SK-N-SH (cell line): ENCODE measurements around the gene PRR9. TPM values are rescaled to one million over a fixed set of nuclear protein-coding genes. Genes with fewer than 3 reads are reported as not detected.

Source experiments
- CTCF ChIA-PET: fragments of 300-600, 350-600 bp; formaldehyde crosslinking; extraction: SDS; loops from one replicate; lab custom pipeline; 2021; lab: Yijun Ruan, JAX
- POLR2A ChIA-PET: fragments of 350-600 bp; sonication (Branson Sonifier 250); formaldehyde crosslinking; extraction: SDS; loops from one replicate; lab custom pipeline; 2020; ENCODE audit warnings: antibody characterized with exemption, inconsistent platforms; lab: Yijun Ruan, JAX
- DNase-seq: peaks from one replicate; pipeline ENCODE4 v3.0.0; 2012
- H2AFZ ChIP-seq: fragments of 200-600 bp; sonication (generic); 2 replicates; pipeline ENCODE4 v1.8.1; 2016; ENCODE audit warnings: antibody characterized with exemption, mild to moderate bottlenecking, low read depth
- H3F3A ChIP-seq: fragments of 200-600 bp; sonication (generic); replicated peaks from 2 replicates; pipeline ENCODE3; 2016; ENCODE audit warnings: antibody characterized with exemption, mild to moderate bottlenecking; ENCODE audit not compliant: insufficient read depth
- H3K27ac ChIP-seq, 2 experiments: fragments of 200-500 bp in 1 of 2; fragments of 200-600 bp in 1 of 2; sonication (Bioruptor generic) in 1 of 2; sonication (generic), shearing (Covaris generic) in 1 of 2; 2 replicates each; pipeline versions ENCODE4 v1.5.1 to v1.6.1; 2014 to 2016; ENCODE audit warnings: low read depth in 2 of 2, inconsistent platforms in 1 of 2, low read length in 1 of 2, mild to moderate bottlenecking in 1 of 2, mixed read lengths in 1 of 2
- H3K27me3 ChIP-seq: fragments of 200-600 bp; sonication (generic), shearing (Covaris generic); 2 replicates; pipeline ENCODE4 v1.6.1; 2016; ENCODE audit warnings: mixed run types; ENCODE audit not compliant: insufficient read depth
- H3K36me3 ChIP-seq, 2 experiments: fragments of 200-500 bp in 1 of 2; fragments of 200-600 bp in 1 of 2; sonication (Bioruptor generic) in 1 of 2; sonication (generic) in 1 of 2; replicated peaks in 1 of 2; 2 replicates each; pipeline versions ENCODE3 to v1.5.1; 2014 to 2016; ENCODE audit warnings: low read length in 1 of 2, mild to moderate bottlenecking in 1 of 2; ENCODE audit not compliant: insufficient read depth in 2 of 2, control insufficient read depth in 1 of 2
- H3K4me1 ChIP-seq, 2 experiments: fragments of 200-500 bp in 1 of 2; fragments of 200-600 bp in 1 of 2; sonication (Bioruptor generic) in 1 of 2; sonication (generic), shearing (Covaris generic) in 1 of 2; 2 replicates each; pipeline versions ENCODE4 v1.5.1 to v1.6.1; 2014 to 2016; ENCODE audit warnings: low read depth in 1 of 2, low read length in 1 of 2, mixed run types in 1 of 2; ENCODE audit not compliant: insufficient read depth in 2 of 2, control insufficient read depth in 1 of 2
- H3K4me2 ChIP-seq: fragments of 200-600 bp; sonication (generic), shearing (Covaris generic); 2 replicates; pipeline ENCODE4 v1.6.1; 2017; ENCODE audit warnings: mixed run types
- H3K4me3 ChIP-seq, 2 experiments: fragments of 200-500 bp in 1 of 2; fragments of 200-600 bp in 1 of 2; sonication (Bioruptor generic) in 1 of 2; sonication (generic), shearing (Covaris generic) in 1 of 2; 2 replicates each; pipeline versions ENCODE4 v1.5.1 to v1.8.1; 2014 to 2016; ENCODE audit warnings: low read depth in 2 of 2, inconsistent platforms in 1 of 2, low read length in 1 of 2, mild to moderate bottlenecking in 1 of 2, mixed read lengths in 1 of 2, moderate library complexity in 1 of 2
- H3K79me2 ChIP-seq: fragments of 200-600 bp; sonication (generic); 2 replicates; pipeline ENCODE4 v1.8.1; 2017; ENCODE audit warnings: mild to moderate bottlenecking; ENCODE audit not compliant: insufficient read depth
- H3K9ac ChIP-seq: fragments of 200-600 bp; sonication (generic); 2 replicates; pipeline ENCODE4 v1.6.1; 2017; ENCODE audit warnings: mixed run types
- H3K9me2 ChIP-seq: fragments of 200-600 bp; sonication (generic); 2 replicates; pipeline ENCODE4 v1.6.1; 2017; ENCODE audit warnings: mixed run types
- H3K9me3 ChIP-seq: fragments of 200-600 bp; sonication (generic); 2 replicates; pipeline ENCODE4 v1.6.1; 2017; ENCODE audit warnings: mixed run types, mild to moderate bottlenecking, moderate library complexity
- H4K20me1 ChIP-seq: fragments of 200-600 bp; sonication (generic); 2 replicates; pipeline ENCODE4 v1.6.1; 2017; ENCODE audit warnings: mild to moderate bottlenecking, mixed run types; ENCODE audit not compliant: insufficient read depth
- CTCF ChIP-seq: fragments of 200-600 bp; sonication (generic); IDR thresholded peaks from 2 replicates; pipeline ENCODE4 v1.6.1; 2017; ENCODE audit warnings: antibody characterized with exemption, mild to moderate bottlenecking, moderate library complexity
- EP300 ChIP-seq, 2 experiments: IDR thresholded peaks; 2 replicates each; pipeline versions ENCODE4 v1.4.0 to v1.6.1; 2012; ENCODE audit warnings: borderline replicate concordance in 1 of 2, low read depth in 1 of 2, low read length in 1 of 2
- FOSL2 ChIP-seq: IDR thresholded peaks from 2 replicates; pipeline ENCODE4 v1.4.0; 2012; ENCODE audit warnings: low read depth, mild to moderate bottlenecking, moderate library complexity, borderline replicate concordance
- GATA2 ChIP-seq: sonication (generic); formaldehyde crosslinking; IDR thresholded peaks from 2 replicates; pipeline ENCODE4 v1.5.0; 2020; ENCODE audit warnings: mild to moderate bottlenecking, missing genetic modification reagents
- MEF2A ChIP-seq: IDR thresholded peaks from 2 replicates; pipeline ENCODE4 v1.4.0; 2012; ENCODE audit warnings: low read depth, borderline replicate concordance
- MXI1 ChIP-seq: IDR thresholded peaks from 2 replicates; pipeline ENCODE4 v1.6.1; 2012; ENCODE audit warnings: mild to moderate bottlenecking, low read depth, low read length, improper control_type of control experiment
- PBX3 ChIP-seq: IDR thresholded peaks from 2 replicates; pipeline ENCODE4; 2012
- REST ChIP-seq: IDR thresholded peaks from 2 replicates; pipeline ENCODE4 v1.6.1; 2012; ENCODE audit warnings: mild to moderate bottlenecking, low read depth, low read length, moderate library complexity
- RFX5 ChIP-seq: IDR thresholded peaks from 2 replicates; pipeline ENCODE4 v1.6.1; 2012; ENCODE audit warnings: mild to moderate bottlenecking, improper control_type of control experiment, low read length
- USF1 ChIP-seq: IDR thresholded peaks from 2 replicates; pipeline ENCODE4 v1.4.0; 2012; ENCODE audit warnings: low read depth, borderline replicate concordance
- WGBS: methylation state at CpG from one replicate; pipeline ENCODE4 v1.1.6; 2017; ENCODE audit warnings: low lambda C conversion rate; 5-methylcytosine and 5-hydroxymethylcytosine counted together
- polyA plus RNA-seq, 3 experiments: library from polyadenylated mRNA; depleted of rRNA; stranded (reverse); fragments of >200 nt; gene quantifications; 2 replicates each; pipeline ENCODE4 v1.2.3, GENCODE V29; 2012

Gene PRR9
- polyA plus RNA-seq, 1 of the 3 experiments (the other 2 are of a cell fraction): not detected

GRCh38 chr1:153192697-153193096, 24.7 kb upstream of the PRR9 start:
- TF ChIP-seq CTCF (peak; percentile 33), REST (no peak), MXI1 (no peak), EP300 (IDR thresholded peaks at IDR 0.05; ENCODE audit: borderline replicate concordance in 1 of 2, low read depth in 1 of 2, low read length in 1 of 2) (no peak), RFX5 (no peak), USF1 (no peak), FOSL2 (no peak), GATA2 (CRISPR knock-in tag) (no peak), MEF2A (no peak), PBX3 (0 out of 2 replicates have a peak, but pooled peaks have one; percentile 32)
- H3K4me1 ChIP-seq: no peaks in the 10 kb centered on the region
- ChIA-PET CTCF (interaction anchor here (0.6 to 2.0 kb wide), 6 partner anchors 35 to 412 kb away, joined by 3 to 5 read pairs (median 4); partner anchors contain the start of gene SMCP), POLR2A (no interaction called here)
- no peaks in the 10 kb centered on the region for H4K20me1 ChIP-seq
- WGBS: 2% methylated on average over 3 of the region's 3 CpGs
- no peak for DNase-seq
- H3K4me3 ChIP-seq: no peak overlapping the region
- no peaks in the 10 kb centered on the region for H3K9me3 ChIP-seq
- H3K9me2 ChIP-seq: no peaks in the 10 kb centered on the region
- no peak overlapping the region for H2AFZ ChIP-seq
- H3K79me2 ChIP-seq: no peaks in the 10 kb centered on the region
- H3K27ac ChIP-seq: no peak overlapping the region
- H3K9ac ChIP-seq: no peak overlapping the region
- H3K36me3 ChIP-seq: no peaks in the 10 kb centered on the region
- no peaks in the 10 kb centered on the region for H3F3A ChIP-seq
- H3K27me3 ChIP-seq: no peaks in the 10 kb centered on the region
- no peak overlapping the region for H3K4me2 ChIP-seq
